NCI-H69 (cell line): Measurements from ENCODE around the gene CHKB.

Experiments
- DNase-seq: peaks from one replicate; lab custom pipeline; 2025; lab: John Stamatoyannopoulos, UW

CHKB gene

DNA sequence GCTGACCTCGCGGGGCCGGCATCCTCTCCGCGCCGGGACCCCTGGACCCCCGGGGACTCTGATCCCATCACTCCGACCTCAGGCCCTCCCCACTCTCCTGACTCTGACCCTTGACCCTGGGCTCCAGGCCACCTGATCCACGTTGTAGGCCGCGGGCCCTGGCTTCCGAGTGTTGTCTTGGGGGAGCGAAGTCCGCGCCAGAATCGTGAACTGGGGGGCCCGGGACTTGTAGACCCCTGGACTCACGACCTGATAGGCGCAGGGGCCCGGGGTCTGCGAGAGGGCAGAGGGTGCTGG lies 52.1 kb downstream of the CHKB start:
- DNase-seq: no peak

DNA sequence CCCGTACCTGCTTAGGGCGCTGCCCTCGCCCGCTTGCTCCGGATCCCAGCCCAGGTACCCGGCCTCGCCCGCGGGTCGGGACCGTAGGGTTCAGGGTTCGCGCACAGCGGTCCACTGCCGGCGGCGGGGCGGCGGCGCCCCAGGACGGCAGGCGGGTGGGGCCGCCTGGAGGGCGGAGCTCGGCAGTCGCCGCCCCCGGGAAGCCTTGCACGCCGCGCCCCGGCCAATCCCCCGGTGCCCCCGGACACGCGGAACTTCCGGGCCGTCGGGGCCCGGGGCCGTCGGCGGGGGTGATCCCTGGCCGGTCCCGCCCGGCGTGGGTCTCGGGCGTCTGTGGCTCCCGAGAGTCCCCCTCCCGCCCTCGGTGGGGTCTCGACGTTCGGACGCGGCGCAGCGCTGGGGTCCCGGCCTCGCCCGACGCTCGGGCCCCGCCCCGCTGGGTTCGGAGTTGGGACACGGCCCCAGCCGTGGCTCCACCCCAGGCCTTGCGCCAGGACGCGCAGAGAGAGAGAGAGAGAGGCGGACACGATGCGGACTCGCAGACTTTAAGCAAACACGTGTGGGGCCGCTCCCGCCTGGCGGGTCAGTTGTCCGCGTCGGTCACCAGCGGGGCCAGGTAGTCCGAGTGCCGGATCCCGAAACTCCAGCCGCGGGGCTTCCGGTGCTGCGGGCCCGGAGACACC lies 52.6 kb downstream of the CHKB start, which contains the start of gene TYMP:
TSS of gene TYMP (minus strand) at position 116 of the 683 bp plus-strand sequence. CDS start 303 bp downstream, outside the sequence.
- DNase-seq: peak; percentile 69

DNA sequence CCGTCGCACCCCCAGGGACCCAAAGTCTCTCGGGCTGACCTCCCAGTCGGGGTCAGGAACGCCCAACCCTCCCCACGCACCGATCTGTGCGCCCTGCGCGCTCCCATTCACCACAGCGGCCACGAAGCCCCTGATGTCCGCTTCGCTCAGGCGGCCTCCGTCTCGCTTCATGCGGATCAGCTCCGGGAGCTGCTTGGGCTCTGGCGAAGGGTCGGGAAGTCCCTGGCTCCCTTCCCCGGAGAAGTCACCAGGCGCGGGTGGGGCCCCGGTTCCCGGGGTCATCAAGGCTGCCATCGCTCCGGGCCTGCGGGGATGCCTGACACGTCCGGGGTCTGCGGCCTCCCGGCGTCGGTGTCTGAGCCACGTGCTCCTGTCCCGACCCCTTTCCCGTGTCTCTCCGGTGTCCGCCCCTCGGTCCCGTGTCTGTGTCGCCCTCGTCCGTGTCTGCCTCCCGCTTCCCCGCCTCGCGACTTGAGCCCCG lies 53.2 kb downstream of the CHKB start:
- no peak for DNase-seq
